PC-9 (cell line): ENCODE data around the gene LSG1. TPM values are rescaled to one million over a fixed set of nuclear protein-coding genes. Genes with fewer than 3 reads are reported as not detected.

Experiments
- BruUV-seq: library from RNA; stranded (reverse); fragments of 400-500 nt; replicated peaks from 2 replicates; lab custom pipeline; 2021; lab: Mats Ljungman, UMichigan
- CTCF ChIA-PET: fragments of 300-600 bp; sonication (Branson Sonifier 250); formaldehyde crosslinking; loops from one replicate; lab custom pipeline; 2022; ENCODE audit warnings: antibody characterized with exemption; lab: Charles Lee
- POLR2A ChIA-PET: fragments of 300-600 bp; sonication (Branson Sonifier 250); formaldehyde crosslinking; loops from one replicate; lab custom pipeline; 2022; ENCODE audit warnings: antibody characterized with exemption; ENCODE audit not compliant: unreplicated experiment; lab: Charles Lee
- DNase-seq, 2 experiments: peaks; one replicate each; pipeline versions ENCODE4 v3.0.0 to v3.0.0-alpha.2; 2015 to 2022; ENCODE audit warnings: mixed read lengths in 1 of 2
- H2AFZ ChIP-seq: fragments of 200-600 bp; sonication (generic); 2 replicates; pipeline ENCODE4 v1.8.1; 2017; ENCODE audit warnings: antibody characterized with exemption
- H3F3A ChIP-seq: fragments of 200-600 bp; sonication (generic); 2 replicates; pipeline ENCODE4 v1.8.1; 2017; ENCODE audit warnings: antibody characterized with exemption, mild to moderate bottlenecking, low read depth; ENCODE audit not compliant: insufficient read depth
- H3K27ac ChIP-seq: fragments of 200-600 bp; sonication (generic); 2 replicates; pipeline ENCODE4 v1.6.1; 2016; ENCODE audit warnings: mixed run types
- H3K27me3 ChIP-seq: fragments of 200-600 bp; sonication (generic); 2 replicates; pipeline ENCODE4 v1.6.1; 2016; ENCODE audit warnings: low read depth, mixed run types; ENCODE audit not compliant: insufficient read depth
- H3K36me3 ChIP-seq: fragments of 200-600 bp; sonication (generic); 2 replicates; pipeline ENCODE4 v1.6.1; 2016; ENCODE audit warnings: low read depth, mixed run types
- H3K4me1 ChIP-seq: fragments of 200-600 bp; sonication (generic); replicated peaks from 2 replicates; pipeline ENCODE4 v1.6.1; 2016; ENCODE audit warnings: mixed run types; ENCODE audit not compliant: insufficient read depth
- H3K4me2 ChIP-seq: fragments of 200-600 bp; sonication (generic); 2 replicates; pipeline ENCODE4 v1.6.1; 2017; ENCODE audit warnings: mixed run types
- H3K4me3 ChIP-seq: fragments of 200-600 bp; sonication (generic); 2 replicates; pipeline ENCODE4 v1.6.1; 2016; ENCODE audit warnings: mixed run types
- H3K79me2 ChIP-seq: fragments of 200-600 bp; sonication (generic); 2 replicates; pipeline ENCODE4 v1.6.1; 2017; ENCODE audit warnings: low read depth, mixed run types
- H3K9me2 ChIP-seq: fragments of 200-600 bp; sonication (generic); 2 replicates; pipeline ENCODE4 v1.8.1; 2017; ENCODE audit warnings: mild to moderate bottlenecking; ENCODE audit not compliant: insufficient read depth
- H3K9me3 ChIP-seq: fragments of 200-600 bp; sonication (generic); 2 replicates; pipeline ENCODE4 v1.8.1; 2016; ENCODE audit warnings: low read depth; ENCODE audit not compliant: insufficient read depth
- H4K20me1 ChIP-seq: fragments of 200-600 bp; sonication (generic); 2 replicates; pipeline ENCODE4 v1.8.1; 2017; ENCODE audit not compliant: insufficient read depth
- EZH2 ChIP-seq: fragments of 200-600 bp; sonication (generic); IDR thresholded peaks from 2 replicates; pipeline ENCODE4 v1.8.0; 2017; ENCODE audit warnings: antibody characterized with exemption, low read depth
- intact Hi-C: fragments of 100-400 bp; cut with micrococcal nuclease; formaldehyde crosslinking; loops from one replicate; pipeline ENCODE4 v1.10.0; 2022; ENCODE audit not compliant: unreplicated experiment
- total RNA-seq: library from RNA; stranded (reverse); gene quantifications from 2 replicates; pipeline ENCODE4 v1.2.3, GENCODE V29; 2021
- TF ChIP-seq, protein P1 (sequence below): fragments of 200-600 bp; sonication (generic); conservative IDR thresholded peaks from 2 replicates; pipeline ENCODE4 v1.6.1; 2017; ENCODE audit warnings: mixed run types, antibody characterized with exemption, mild to moderate bottlenecking, moderate library complexity

LSG1 gene
- total RNA-seq, 1 experiment from 2014 or later: 71.8 TPM

DNA sequence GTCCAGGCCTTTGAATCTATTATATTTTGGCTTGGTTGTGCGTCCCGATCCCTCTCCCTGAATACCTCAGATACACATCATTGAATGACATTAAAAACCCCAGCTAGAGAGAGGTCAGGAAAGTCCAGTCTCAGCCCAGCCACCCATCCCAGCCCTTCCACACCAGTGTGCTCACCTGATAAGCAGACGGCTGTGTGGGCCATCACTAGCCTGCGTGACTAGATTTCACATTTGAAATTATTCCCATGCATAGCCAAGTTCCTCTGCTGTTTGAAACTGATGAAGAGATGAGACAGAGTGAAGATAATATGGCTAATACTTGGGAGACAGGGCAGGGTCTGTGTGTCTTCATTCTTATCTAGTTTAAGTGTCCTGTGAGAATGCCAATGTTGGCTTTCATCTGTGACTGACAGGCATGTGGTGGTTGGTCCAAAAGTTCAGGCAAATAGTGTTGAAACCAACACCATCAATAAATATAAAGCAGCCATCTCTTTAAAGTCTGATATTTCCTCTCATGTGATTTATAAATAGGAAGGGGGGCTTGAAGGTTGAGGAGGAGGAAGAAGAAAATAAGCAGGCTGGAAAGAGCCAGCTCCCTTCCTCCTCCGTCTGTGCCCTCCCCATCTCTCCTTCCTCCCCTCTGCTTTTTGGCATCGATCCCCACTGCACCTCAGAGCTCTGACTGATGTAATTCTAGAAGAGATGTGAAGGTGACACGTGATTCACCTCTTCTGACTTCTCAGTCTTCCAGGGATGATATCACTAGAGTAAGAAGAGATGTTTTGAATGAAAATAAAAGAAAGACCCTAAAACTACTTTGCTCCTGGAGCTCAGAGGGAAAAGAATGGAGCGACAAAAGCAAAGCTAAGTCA, 18.7 kb upstream of the LSG1 start:
- no peak for TF ChIP-seq EZH2
- TF ChIP-seq, protein P1, sequence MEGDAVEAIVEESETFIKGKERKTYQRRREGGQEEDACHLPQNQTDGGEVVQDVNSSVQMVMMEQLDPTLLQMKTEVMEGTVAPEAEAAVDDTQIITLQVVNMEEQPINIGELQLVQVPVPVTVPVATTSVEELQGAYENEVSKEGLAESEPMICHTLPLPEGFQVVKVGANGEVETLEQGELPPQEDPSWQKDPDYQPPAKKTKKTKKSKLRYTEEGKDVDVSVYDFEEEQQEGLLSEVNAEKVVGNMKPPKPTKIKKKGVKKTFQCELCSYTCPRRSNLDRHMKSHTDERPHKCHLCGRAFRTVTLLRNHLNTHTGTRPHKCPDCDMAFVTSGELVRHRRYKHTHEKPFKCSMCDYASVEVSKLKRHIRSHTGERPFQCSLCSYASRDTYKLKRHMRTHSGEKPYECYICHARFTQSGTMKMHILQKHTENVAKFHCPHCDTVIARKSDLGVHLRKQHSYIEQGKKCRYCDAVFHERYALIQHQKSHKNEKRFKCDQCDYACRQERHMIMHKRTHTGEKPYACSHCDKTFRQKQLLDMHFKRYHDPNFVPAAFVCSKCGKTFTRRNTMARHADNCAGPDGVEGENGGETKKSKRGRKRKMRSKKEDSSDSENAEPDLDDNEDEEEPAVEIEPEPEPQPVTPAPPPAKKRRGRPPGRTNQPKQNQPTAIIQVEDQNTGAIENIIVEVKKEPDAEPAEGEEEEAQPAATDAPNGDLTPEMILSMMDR: no peak

DNA sequence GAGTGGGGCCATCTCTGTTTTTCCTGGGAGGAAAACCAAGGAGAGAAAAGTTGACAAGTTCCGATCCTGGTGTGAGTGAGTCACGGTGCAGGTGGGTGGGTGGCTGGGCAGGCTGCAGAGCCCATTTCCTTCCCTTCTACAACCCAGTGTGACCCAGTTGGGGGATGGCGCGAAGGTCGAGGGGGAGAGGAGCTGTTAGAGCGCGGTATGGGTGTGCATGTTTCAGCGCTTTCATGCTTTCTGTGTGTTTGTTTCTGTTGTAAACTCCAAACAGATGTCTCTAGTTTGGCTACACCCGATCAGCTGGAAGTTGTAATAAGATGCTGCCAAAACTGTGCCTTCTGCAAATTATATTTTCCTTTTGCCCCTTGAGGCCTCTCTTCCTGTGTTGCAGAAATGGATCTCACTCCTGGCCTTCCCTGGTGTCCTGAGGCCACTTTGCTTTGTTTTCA, 17.5 kb upstream of the LSG1 start:
- no peaks in the 10 kb centered on the region for H3K9me3 ChIP-seq
- no peak overlapping the region for H2AFZ ChIP-seq
- CTCF ChIA-PET: no interaction called here
- H3K9me2 ChIP-seq: no peaks in the 10 kb centered on the region
- peaks cover 9% of the 10 kb centered on the region; the same call in 1 of the 2 replicates for H3K4me1 ChIP-seq
- no peaks in the 10 kb centered on the region for H3K36me3 ChIP-seq
- no TSS peak for BruUV-seq
- H3K27me3 ChIP-seq: no peaks in the 10 kb centered on the region
- peaks cover 4% of the 10 kb centered on the region; the same call in 1 of the 2 replicates for H3F3A ChIP-seq
- POLR2A ChIA-PET: no interaction called here
- no peak for DNase-seq
- H4K20me1 ChIP-seq: no peaks in the 10 kb centered on the region
- no peak overlapping the region for H3K27ac ChIP-seq
- TF ChIP-seq, protein P1: no peak
- no peak for TF ChIP-seq EZH2
- no peak overlapping the region for H3K4me3 ChIP-seq
- H3K79me2 ChIP-seq: peaks cover 4% of the 10 kb centered on the region; the same call in 1 of the 2 replicates
- intact Hi-C loops: no loop called here
- no peak overlapping the region for H3K4me2 ChIP-seq

More for the DNA sequence above, 18.7 kb upstream of the LSG1 start:
- ChIA-PET CTCF (interaction anchor here (1.3 kb wide), 1 partner anchor 25 kb away, joined by 6 read pairs; no protein-coding TSS in a partner anchor), POLR2A (interaction anchor here (0.6 to 0.8 kb wide), 3 partner anchors 25 to 240 kb away, joined by 3 to 6 read pairs (median 5); no protein-coding TSS in a partner anchor)
- Histone ChIP-seq H3K4me1 (peaks cover 9% of the 10 kb centered on the region; the same call in 1 of the 2 replicates), H3K9me3 (no peaks in the 10 kb centered on the region), H3K79me2 (peaks cover 4% of the 10 kb centered on the region; the same call in 1 of the 2 replicates), H2AFZ (no peak overlapping the region), H3K4me2 (no peak overlapping the region), H3F3A (no peaks in the 10 kb centered on the region; the same call in 1 of the 2 replicates), H4K20me1 (no peaks in the 10 kb centered on the region), H3K9me2 (no peaks in the 10 kb centered on the region), H3K27me3 (no peaks in the 10 kb centered on the region), H3K4me3 (no peak overlapping the region), H3K36me3 (no peaks in the 10 kb centered on the region), H3K27ac (no peak overlapping the region)
- BruUV-seq: no TSS peak
- DNase-seq: no peak
- intact Hi-C loops: no loop called here

DNA sequence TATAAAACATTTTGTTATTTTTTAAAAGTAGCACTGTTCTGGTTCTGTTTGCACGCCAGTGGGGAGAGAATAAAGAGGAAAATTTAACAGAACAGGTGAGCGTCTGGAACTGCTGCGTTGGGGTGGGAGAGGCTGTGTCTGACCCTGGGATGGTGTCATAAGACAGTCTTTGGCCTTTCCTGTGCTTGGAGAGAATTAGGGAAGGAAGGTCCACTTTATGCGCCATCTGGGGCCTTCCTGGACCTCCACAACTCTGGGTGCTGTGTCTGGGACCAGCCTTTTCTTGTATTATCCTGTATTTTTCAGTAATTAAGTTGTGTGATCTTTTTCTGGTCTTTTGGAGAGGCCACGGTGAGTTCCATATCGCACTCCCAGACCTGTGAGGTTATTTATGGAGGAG, 17.0 kb upstream of the LSG1 start:
- Histone ChIP-seq H3K79me2 (peaks cover 4% of the 10 kb centered on the region; the same call in 1 of the 2 replicates), H3K4me2 (peak overlapping the region; percentile 86), H4K20me1 (no peaks in the 10 kb centered on the region), H3K4me1 (peaks cover 9% of the 10 kb centered on the region; the same call in 1 of the 2 replicates), H2AFZ (no peak overlapping the region), H3K9me2 (no peaks in the 10 kb centered on the region), H3K27ac (no peak overlapping the region), H3F3A (peaks cover 4% of the 10 kb centered on the region; the same call in 1 of the 2 replicates), H3K36me3 (no peaks in the 10 kb centered on the region), H3K27me3 (no peaks in the 10 kb centered on the region), H3K9me3 (no peaks in the 10 kb centered on the region), H3K4me3 (no peak overlapping the region)
- POLR2A ChIA-PET: interaction anchor here (0.6 kb wide), 1 partner anchor 80 kb away, joined by 4 read pairs; no protein-coding TSS in a partner anchor
- TF ChIP-seq EZH2: no peak
- TF ChIP-seq, protein P1: no peak
- BruUV-seq: no TSS peak
- DNase-seq: no peak
- intact Hi-C loops: loop anchor here (1.0 kb wide), 1 partner anchor 182 kb away; no protein-coding TSS in a partner anchor
- CTCF ChIA-PET: no interaction called here
